Transverse colon (tissue), 4 donors: ENCODE measurements around the gene OFD1. TPM values are rescaled to one million over a fixed set of nuclear protein-coding genes. Genes with fewer than 3 reads are reported as not detected.

ENCODE experiments used
- DNase-seq: peaks from one replicate; pipeline ENCODE4 v3.0.0-alpha.2; 2019
- H3K27ac ChIP-seq, 4 donors: fragments of 200-600 bp; sonication (generic); 2 replicates each; pipeline ENCODE4 v1.5.1; 2016 to 2018; ENCODE audit warnings: inconsistent platforms in 4 of 4
- H3K27me3 ChIP-seq: fragments of 200-600 bp; sonication (generic); 2 replicates; pipeline ENCODE4 v1.5.1; 2017; ENCODE audit warnings: inconsistent platforms
- H3K36me3 ChIP-seq, 4 donors: fragments of 200-600 bp; sonication (generic); 2 replicates each; pipeline ENCODE4 v1.5.1; 2017 to 2019; ENCODE audit warnings: inconsistent platforms in 4 of 4
- H3K4me1 ChIP-seq, 4 donors: fragments of 200-600 bp; sonication (generic); 2 replicates each; pipeline ENCODE4 v1.5.1; 2017 to 2020; ENCODE audit warnings: inconsistent platforms in 4 of 4
- H3K4me3 ChIP-seq, 4 donors: fragments of 200-600 bp; sonication (generic); 1 replicate in 1 of 4; 2 replicates in 3 of 4; pipeline versions ENCODE4 v1.5.1 to v1.6.1; 2017 to 2019; ENCODE audit warnings: inconsistent platforms in 4 of 4
- H3K9me3 ChIP-seq, 2 donors: fragments of 200-600 bp; sonication (generic); 2 replicates each; pipeline ENCODE4 v1.5.1; 2017 to 2019; ENCODE audit warnings: inconsistent platforms in 2 of 2
- EP300 ChIP-seq: sonication (generic); formaldehyde crosslinking; IDR thresholded peaks from one replicate; pipeline ENCODE4 v1.6.1; 2017; ENCODE audit warnings: antibody characterized with exemption, low read depth
- POLR2A ChIP-seq: fragments of 450-650 bp; IDR thresholded peaks from one replicate; pipeline ENCODE4 v1.6.1; 2016; ENCODE audit warnings: antibody characterized with exemption, mild to moderate bottlenecking, moderate library complexity
- POLR2AphosphoS5 ChIP-seq, 3 donors: sonication (generic); formaldehyde crosslinking; IDR thresholded peaks; one replicate each; pipeline ENCODE4 v1.6.1; 2016; ENCODE audit warnings: antibody characterized with exemption in 3 of 3
- WGBS, 2 donors: methylation state at CpG; one replicate each; pipeline ENCODE4 v1.1.5; 2018; ENCODE audit warnings: low coverage in 1 of 2; 5-methylcytosine and 5-hydroxymethylcytosine counted together
- in situ Hi-C, 4 donors: fragments of 200-750 bp; cut with MboI; loops; one replicate each; pipeline versions ENCODE4 v1.15.0 to v1.15.1; 2017; ENCODE audit warnings: low sequenced_read_pairs in 3 of 4, low pct_ligation_motif_present in 1 of 4, low pct_unique_long_range_greater_than_20kb in 1 of 4
- intact Hi-C: fragments of 100-400 bp; cut with DNase I; formaldehyde crosslinking; loops from one replicate; pipeline ENCODE4 v1.15.1; 2023; ENCODE audit warnings: low total_unique reads
- total RNA-seq, 4 donors: library from RNA; depleted of rRNA; stranded (reverse); fragments of >200 nt; gene quantifications; one replicate each; pipeline ENCODE4 v1.1.0, GENCODE V29; 2016
- TF ChIP-seq, protein P1 (sequence below), 5 experiments: fragments of 200-600 bp in 3 of 5; fragments of 450-650 bp in 2 of 5; sonication (generic) in 3 of 5; IDR thresholded peaks; 1 replicate in 2 of 5; 2 replicates in 3 of 5; pipeline ENCODE4 v1.5.1; 2016 to 2017; ENCODE audit warnings: antibody characterized with exemption in 5 of 5, inconsistent platforms in 3 of 5, mild to moderate bottlenecking in 2 of 5, moderate library complexity in 1 of 5

Gene OFD1
- total RNA-seq, 4 donors from 2014 or later: 27.2 to 184 (median 62.8) TPM

GRCh38 chrX:13791145-13791544, 56.6 kb downstream of the OFD1 start:
- Histone ChIP-seq H3K27ac (peak overlapping the region in 2 of 4 donors; percentile 20 to 42), H3K4me3 (no peak overlapping the region), H3K27me3 (no peaks in the 10 kb centered on the region), H3K4me1 (no peaks in the 10 kb centered on the region), H3K9me3 (no peaks in the 10 kb centered on the region), H3K36me3 (no peaks in the 10 kb centered on the region)
- intact Hi-C loops (no loop called here), in situ Hi-C loops (no loop called here)
- DNase-seq: no peak
- TF ChIP-seq EP300: no peak
- TF ChIP-seq POLR2AphosphoS5 (IDR thresholded peaks at IDR 0.05): no peak
- TF ChIP-seq, protein P1, sequence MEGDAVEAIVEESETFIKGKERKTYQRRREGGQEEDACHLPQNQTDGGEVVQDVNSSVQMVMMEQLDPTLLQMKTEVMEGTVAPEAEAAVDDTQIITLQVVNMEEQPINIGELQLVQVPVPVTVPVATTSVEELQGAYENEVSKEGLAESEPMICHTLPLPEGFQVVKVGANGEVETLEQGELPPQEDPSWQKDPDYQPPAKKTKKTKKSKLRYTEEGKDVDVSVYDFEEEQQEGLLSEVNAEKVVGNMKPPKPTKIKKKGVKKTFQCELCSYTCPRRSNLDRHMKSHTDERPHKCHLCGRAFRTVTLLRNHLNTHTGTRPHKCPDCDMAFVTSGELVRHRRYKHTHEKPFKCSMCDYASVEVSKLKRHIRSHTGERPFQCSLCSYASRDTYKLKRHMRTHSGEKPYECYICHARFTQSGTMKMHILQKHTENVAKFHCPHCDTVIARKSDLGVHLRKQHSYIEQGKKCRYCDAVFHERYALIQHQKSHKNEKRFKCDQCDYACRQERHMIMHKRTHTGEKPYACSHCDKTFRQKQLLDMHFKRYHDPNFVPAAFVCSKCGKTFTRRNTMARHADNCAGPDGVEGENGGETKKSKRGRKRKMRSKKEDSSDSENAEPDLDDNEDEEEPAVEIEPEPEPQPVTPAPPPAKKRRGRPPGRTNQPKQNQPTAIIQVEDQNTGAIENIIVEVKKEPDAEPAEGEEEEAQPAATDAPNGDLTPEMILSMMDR (IDR thresholded peaks at IDR 0.05): no peak
- no peak for TF ChIP-seq POLR2A
- 90% methylated on average over 2 of the region's 2 CpGs; no CpG with 5 or more reads in 1 of the 2 donors for WGBS, 2 donors

- Histone ChIP-seq H3K36me3 (no peaks in the 10 kb centered on the region), H3K4me3 (no peak overlapping the region), H3K9me3 (no peaks in the 10 kb centered on the region), H3K4me1 (no peaks in the 10 kb centered on the region), H3K27ac (peak overlapping the region in 1 of 4 donors; percentile 42), H3K27me3 (no peaks in the 10 kb centered on the region)
- in situ Hi-C loops: no loop called here
- intact Hi-C loops: no loop called here
- 0 to 43% methylated on average over 1 to 2 of the region's 2 CpGs for WGBS, 2 donors
- no peak for DNase-seq
- no peak for TF ChIP-seq POLR2A
- TF ChIP-seq EP300: no peak
- no peak for TF ChIP-seq POLR2AphosphoS5 (IDR thresholded peaks at IDR 0.05)
- TF ChIP-seq, protein P1 (IDR thresholded peaks at IDR 0.05): no peak
Observed at GRCh38 chrX:13791559-13791958, 57.0 kb downstream of the OFD1 start.

DNA sequence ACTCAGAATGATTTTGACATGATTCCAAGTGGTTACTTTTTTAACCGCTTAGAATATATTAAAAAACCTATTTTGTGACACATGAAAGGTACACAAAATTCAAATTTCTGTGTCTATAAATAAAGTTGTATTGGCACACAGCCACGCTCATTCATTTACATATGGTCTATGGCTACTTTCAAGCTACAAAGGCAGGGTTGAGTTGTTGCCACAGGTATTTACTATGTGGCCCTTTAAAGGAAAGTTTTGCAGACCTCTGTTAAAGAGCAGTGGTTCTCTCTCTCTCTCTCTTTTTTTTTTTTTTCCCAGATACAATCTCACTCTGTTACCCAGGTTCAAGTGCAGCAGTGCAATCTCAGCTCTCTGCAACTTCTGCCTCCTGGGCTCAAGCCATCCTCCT, 59.3 kb downstream of the OFD1 start:
- H3K4me1 ChIP-seq: no peaks in the 10 kb centered on the region
- H3K9me3 ChIP-seq: no peaks in the 10 kb centered on the region
- in situ Hi-C loops (no loop called here), intact Hi-C loops (no loop called here)
- H3K36me3 ChIP-seq: no peaks in the 10 kb centered on the region
- TF ChIP-seq POLR2AphosphoS5 (IDR thresholded peaks at IDR 0.05) (no peak), EP300 (no peak), POLR2A (no peak)
- TF ChIP-seq, protein P1 (IDR thresholded peaks at IDR 0.05): no peak
- H3K27me3 ChIP-seq: no peaks in the 10 kb centered on the region
- no peak overlapping the region for H3K4me3 ChIP-seq
- 60% methylated on average over 2 of the region's 2 CpGs; no CpG with 5 or more reads in 1 of the 2 donors for WGBS, 2 donors
- no peak for DNase-seq
- peak overlapping the region in 1 of 4 donors; percentile 4 for H3K27ac ChIP-seq

DNA sequence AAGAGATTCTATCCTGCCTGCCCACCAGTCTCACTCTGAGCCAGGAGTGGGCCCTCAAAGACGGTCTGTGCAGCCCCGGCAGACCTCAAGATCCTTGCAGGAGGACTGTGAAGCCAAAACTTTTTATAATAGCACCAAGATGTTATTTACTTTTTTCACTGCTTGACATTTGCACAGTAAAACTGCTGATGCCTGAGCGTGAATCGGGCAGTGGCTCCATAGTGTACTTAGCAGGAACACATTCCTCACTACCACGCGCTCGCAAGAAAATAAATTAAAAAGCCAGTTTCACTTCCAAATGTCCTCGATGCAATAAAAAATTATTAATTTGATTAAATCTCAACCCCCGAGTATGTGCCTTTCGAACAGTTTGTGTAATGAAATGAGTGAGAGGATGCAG, 59.9 kb downstream of the OFD1 start:
- Histone ChIP-seq H3K9me3 (no peaks in the 10 kb centered on the region), H3K27me3 (no peaks in the 10 kb centered on the region), H3K36me3 (no peaks in the 10 kb centered on the region), H3K4me1 (no peaks in the 10 kb centered on the region), H3K27ac (peak overlapping the region in 1 of 4 donors; percentile 4), H3K4me3 (no peak overlapping the region)
- in situ Hi-C loops (no loop called here), intact Hi-C loops (no loop called here)
- TF ChIP-seq POLR2A: no peak
- TF ChIP-seq POLR2AphosphoS5 (IDR thresholded peaks at IDR 0.05): no peak
- TF ChIP-seq, protein P1 (IDR thresholded peaks at IDR 0.05): no peak
- no peak for TF ChIP-seq EP300
- 53 to 86% methylated on average over 3 to 10 of the region's 10 CpGs for WGBS, 2 donors
- DNase-seq: no peak
